Urinary bladder (tissue), 4 donors: ENCODE data around the gene LILRB1. TPM values are rescaled to one million over a fixed set of nuclear protein-coding genes. Genes with fewer than 3 reads are reported as not detected.
"Not testable (repeated sequence)": the region's sequence is repeated elsewhere in the genome, so short reads cannot be mapped to it uniquely, and the experiment has no call there.

Source experiments
- DNase-seq: peaks from one replicate; pipeline ENCODE4 v3.0.0-alpha.2; 2015; ENCODE audit errors: extremely low spot score
- H3K27ac ChIP-seq: one replicate; pipeline ENCODE4 v1.5.1; 2013; ENCODE audit warnings: low read depth, mild to moderate bottlenecking, moderate library complexity
- H3K36me3 ChIP-seq: one replicate; pipeline ENCODE4 v1.6.1; 2013; ENCODE audit warnings: mild to moderate bottlenecking, moderate library complexity; ENCODE audit not compliant: insufficient read depth
- H3K4me1 ChIP-seq: one replicate; pipeline ENCODE4 v1.6.1; 2013; ENCODE audit warnings: mild to moderate bottlenecking, moderate library complexity; ENCODE audit not compliant: insufficient read depth
- H3K4me3 ChIP-seq: one replicate; pipeline ENCODE4 v1.5.1; 2013; ENCODE audit warnings: low read depth, low read length
- WGBS: extraction: QIAGEN DNeasy Blood & Tissue Kit; methylation state at CpG from one replicate; pipeline ENCODE4 v1.1.7; 2013; 5-methylcytosine and 5-hydroxymethylcytosine counted together
- polyA plus RNA-seq: library from polyadenylated mRNA; stranded (reverse); fragments of 200-250 nt; gene quantifications from one replicate; pipeline ENCODE4 v1.2.3, GENCODE V29; 2013
- total RNA-seq: library from RNA; depleted of rRNA; stranded (reverse); fragments of >200 nt; gene quantifications from one replicate; pipeline ENCODE4 v1.2.3, GENCODE V29; 2014
- donor health status: healthy with polysubstance abuse.
- donor health status: healthy.

Gene LILRB1
- total and polyA plus RNA-seq, 2 donors = 1.3 to 1.7 TPM

DNA sequence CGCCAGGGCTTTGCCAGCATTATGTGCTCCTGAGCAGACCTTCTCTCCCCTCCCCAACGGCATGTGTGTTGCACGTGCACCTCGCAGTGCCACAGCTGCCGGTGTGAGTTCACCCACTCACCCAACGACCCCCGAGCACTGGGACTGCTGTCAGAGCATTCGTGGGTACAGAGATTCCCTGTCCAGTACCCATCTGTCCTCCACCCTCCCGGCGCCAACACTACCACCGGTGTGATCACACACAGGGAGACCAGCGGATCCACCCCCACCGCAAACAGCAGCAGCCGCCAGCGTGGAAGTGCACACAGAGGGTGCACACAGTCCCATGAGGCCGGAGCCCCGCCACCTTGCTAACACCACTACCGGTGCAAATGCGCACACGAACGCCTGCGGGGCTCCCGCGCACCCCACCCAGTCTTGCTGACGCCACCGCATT, 20.9 kb upstream of the LILRB1 start:
- 86% methylated on average over 26 of the region's 26 CpGs for WGBS
- Histone ChIP-seq H3K4me3 (no peak overlapping the region), H3K36me3 (no peaks in the 10 kb centered on the region), H3K4me1 (no peaks in the 10 kb centered on the region), H3K27ac (no peak overlapping the region)
- no peak for DNase-seq

DNA sequence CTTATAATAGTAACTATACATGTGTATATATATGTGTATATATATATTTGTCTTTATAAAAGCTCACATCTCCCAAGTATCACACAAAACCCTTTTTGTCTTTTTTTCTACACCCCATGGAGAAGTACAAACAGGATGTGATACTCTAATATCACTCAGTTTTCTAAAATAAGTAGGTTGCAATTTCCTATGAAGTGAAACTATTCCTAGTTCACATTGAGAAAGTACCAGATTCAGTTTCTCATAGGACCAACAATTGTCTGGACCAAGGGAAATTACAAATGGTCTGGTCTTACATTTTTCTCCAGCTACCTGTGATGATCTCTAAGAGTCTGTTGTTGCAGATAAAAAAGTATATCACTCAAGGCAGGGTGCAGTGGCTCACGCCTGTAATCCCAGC, 17.9 kb upstream of the LILRB1 start:
- H3K27ac ChIP-seq = no peak overlapping the region
- WGBS = 94% methylated on average over 1 of the region's 1 CpG
- no peak for DNase-seq
- no peaks in the 10 kb centered on the region for H3K4me1 ChIP-seq
- H3K36me3 ChIP-seq = no peaks in the 10 kb centered on the region
- no peak overlapping the region for H3K4me3 ChIP-seq

DNA sequence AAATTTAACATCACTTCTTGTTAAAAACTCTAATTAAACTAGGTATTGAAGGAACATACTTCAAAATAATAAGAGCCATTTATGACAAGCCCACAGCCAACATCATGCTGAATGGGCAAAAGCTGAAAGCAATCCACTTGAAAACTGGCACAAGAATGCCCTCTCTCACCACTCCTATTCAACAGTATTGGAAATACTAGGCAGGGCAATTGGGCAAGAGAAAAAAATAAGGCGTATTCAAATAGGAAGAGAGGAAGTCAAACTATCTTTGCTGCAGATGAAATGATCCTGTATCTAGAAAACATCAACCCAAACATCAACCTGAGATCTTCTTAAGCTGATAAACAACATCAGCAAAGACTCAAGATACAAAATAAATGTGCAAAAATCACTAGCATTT, 15.6 kb upstream of the LILRB1 start:
- H3K4me1 ChIP-seq = no peaks in the 10 kb centered on the region
- no peak overlapping the region for H3K27ac ChIP-seq
- 95% methylated on average over 1 of the region's 1 CpG for WGBS
- H3K36me3 ChIP-seq = no peaks in the 10 kb centered on the region
- DNase-seq = no peak
- no peak overlapping the region for H3K4me3 ChIP-seq

DNA sequence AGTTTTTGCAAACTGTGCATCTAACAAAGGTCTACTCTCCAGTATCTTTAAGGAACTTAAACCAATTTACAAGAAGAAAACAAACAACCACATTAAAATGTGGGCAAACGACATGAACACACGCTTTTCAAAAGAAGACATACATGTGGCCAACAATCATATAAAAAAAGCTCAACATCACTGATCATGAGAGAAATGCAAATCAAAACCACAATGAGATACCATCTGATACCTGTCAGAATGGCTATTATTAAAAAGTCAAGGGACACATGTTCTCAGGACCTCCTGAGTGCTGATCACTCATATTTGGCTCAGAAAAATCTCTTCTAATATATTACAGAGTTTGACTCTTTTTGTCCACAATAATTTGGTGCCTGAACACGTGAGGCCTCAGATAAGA, 14.2 kb upstream of the LILRB1 start:
- no peak overlapping the region for H3K27ac ChIP-seq
- no peak overlapping the region for H3K4me3 ChIP-seq
- H3K36me3 ChIP-seq = no peaks in the 10 kb centered on the region
- no peaks in the 10 kb centered on the region for H3K4me1 ChIP-seq
- DNase-seq = no peak
- 53% methylated on average over 3 of the region's 3 CpGs for WGBS

DNA sequence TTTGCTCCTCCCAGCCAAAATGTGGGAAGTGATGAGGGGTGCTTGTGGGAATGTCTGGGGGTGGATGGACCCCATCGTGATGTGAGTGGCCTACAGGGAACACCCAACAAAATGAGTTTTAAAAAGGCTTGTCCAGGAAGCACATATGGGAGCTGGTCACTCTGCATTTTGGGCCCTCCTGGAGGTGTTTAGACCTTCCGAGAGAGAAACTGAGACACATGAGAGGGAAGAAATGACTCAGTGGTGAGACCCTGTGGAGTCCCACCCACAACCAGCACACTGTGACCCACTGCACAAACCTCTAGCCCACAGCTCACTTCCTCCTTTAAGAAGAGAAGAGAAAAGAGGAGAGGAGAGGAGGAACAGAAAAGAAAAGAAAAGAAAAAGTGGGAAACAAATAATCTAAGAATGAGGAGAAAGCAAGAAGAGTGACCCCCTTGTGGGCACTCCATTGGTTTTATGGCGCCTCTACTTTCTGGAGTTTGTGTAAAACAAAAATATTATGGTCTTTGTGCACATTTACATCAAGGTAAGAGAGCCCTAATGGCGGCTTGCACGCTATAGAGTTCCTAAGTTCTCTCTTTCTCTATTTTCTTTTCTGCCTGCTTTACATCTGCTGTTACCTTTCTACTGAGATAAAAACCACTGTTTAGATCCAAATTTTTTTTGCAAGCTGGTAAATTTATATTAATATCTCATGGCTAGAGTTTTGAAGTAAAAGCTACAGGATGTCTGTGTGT, 13.3 kb upstream of the LILRB1 start:
- WGBS = 69% methylated on average over 5 of the region's 5 CpGs
- Histone ChIP-seq H3K4me3 (no peak overlapping the region), H3K36me3 (no peaks in the 10 kb centered on the region), H3K4me1 (no peaks in the 10 kb centered on the region), H3K27ac (no peak overlapping the region)
- DNase-seq = no peak

DNA sequence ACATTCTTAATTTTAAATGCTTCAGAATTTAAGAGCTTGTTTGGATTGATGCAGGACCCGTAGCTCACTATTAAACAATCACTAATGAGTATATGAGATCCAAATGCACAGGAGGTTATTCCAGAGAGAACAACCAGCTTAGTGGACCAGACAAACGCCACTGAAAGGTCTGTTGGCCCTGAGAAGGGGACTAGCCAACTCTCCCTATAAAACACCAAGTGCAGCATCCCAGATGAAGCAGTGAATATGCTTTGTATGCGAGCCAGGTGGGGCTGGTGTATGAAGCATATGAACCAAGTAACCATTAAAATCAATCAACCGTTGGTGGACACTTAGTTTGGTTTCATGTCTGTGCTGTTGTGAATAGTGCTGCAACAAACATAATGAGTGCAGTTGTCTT, 9.8 kb upstream of the LILRB1 start:
- DNase-seq = no peak
- 73% methylated on average over 4 of the region's 4 CpGs for WGBS
- Histone ChIP-seq H3K4me1 (no peaks in the 10 kb centered on the region), H3K27ac (no peak overlapping the region), H3K36me3 (no peaks in the 10 kb centered on the region), H3K4me3 (no peak overlapping the region)

DNA sequence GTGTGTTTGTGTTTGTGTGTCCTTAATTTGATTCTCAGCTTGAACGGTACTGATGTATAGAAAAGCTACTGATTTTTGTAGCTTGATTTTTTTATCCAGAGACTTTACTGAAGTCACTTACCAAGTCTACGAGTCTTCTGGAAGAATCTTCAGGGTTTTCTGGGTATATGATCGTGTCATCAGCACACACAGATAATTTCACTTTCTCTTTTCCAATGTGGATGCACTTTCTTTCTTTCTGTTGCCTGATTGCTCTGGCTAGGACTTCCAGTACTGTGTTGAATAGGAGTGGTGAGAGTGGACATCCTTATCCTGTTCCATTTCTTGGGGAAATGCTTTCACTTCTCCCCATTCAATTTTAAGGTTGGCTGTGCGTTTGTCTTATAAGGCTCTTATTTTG, 7.9 kb upstream of the LILRB1 start:
- 60% methylated on average over 4 of the region's 4 CpGs for WGBS
- Histone ChIP-seq H3K4me3 (no peak overlapping the region), H3K36me3 (no peaks in the 10 kb centered on the region), H3K4me1 (no peaks in the 10 kb centered on the region), H3K27ac (no peak overlapping the region)
- no peak for DNase-seq

DNA sequence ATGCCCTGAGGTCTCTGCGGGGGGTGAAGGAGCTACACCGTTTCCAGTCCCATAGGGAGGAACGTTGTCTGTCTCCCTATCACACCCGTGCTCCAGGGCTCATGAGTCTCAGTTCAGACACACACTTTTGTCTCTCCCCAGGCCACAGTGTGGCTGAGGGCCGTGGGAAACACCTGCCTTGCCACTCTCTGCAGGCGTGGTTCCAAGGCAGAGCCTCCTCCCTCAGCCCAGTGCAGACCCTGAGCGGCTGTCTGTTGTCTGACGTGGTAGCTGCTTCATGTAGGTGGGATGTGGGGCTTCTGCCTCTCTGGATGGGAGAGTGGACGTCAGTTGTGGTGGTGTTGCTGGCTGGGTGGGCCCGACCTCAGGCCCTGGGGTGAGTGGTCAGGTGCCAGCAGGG, 6.0 kb upstream of the LILRB1 start:
- not testable (repeated sequence) for DNase-seq
- WGBS = 73% methylated on average over 10 of the region's 10 CpGs

DNA sequence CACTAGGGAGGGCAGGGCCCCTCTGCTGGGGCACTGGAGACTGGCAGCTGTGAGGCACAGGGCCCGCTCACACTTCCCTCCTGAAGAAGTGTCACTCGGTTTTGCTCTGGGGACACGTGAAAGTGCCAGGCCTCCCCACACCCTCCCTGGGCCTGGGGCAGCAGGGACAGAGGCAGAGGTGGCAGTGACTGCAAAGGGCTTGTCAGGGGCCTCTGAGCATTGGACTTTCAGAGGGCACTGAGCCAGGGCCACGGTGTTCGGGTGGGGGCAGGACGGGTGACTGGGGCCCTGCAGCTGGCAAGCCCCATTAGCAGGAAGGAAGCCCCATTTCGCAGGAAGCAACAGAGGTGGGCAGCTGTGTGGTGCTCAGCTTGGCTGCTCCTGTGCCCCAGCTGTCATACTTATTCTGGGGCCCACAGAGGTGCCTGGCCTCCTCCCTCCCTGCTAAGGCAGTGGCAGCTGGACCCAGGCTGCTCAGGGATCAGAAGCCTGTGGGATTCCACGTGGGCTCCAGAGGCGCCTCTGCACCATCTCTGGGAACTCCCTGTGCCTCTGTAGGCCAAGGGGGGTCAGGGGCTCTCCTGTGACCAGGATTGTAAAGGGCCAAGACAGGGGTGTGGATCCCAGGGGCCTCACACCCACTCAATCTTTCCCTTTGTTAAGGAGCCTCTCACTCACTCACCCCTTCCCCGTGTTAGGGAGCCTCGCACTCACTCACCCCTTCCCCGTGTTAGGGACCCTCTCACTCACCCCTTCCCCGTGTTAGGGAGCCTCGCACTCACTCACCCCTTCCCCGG, 5.2 kb upstream of the LILRB1 start:
- not testable (repeated sequence) for H3K4me3 ChIP-seq, H3K4me1 ChIP-seq, DNase-seq, H3K27ac ChIP-seq, H3K36me3 ChIP-seq
- WGBS = 74% methylated on average over 14 of the region's 15 CpGs

More for the DNA sequence above, 6.0 kb upstream of the LILRB1 start:
- H3K36me3 ChIP-seq, H3K4me1 ChIP-seq, H3K4me3 ChIP-seq, H3K27ac ChIP-seq: not testable (repeated sequence)

DNA sequence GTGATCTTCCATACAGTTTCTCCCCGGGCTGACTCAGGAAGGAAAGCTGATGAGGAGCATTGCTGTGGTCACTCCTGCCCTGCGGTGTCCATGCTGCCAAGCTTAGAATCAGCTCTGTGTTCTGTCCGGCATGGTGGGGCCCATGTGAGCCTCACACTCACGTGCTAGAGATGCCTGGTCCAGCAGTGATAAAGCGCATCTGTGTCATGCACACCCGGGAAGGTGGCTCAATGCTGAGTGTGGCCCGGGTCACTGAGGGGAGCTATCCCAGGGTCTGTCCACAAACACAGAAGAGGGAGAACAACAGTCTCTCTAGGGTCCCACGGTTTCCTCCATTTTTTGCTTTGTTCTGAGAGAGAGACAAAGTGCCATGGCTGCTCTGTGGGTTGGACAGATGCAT, 3.5 kb upstream of the LILRB1 start:
- H3K36me3 ChIP-seq = no peaks in the 10 kb centered on the region
- H3K27ac ChIP-seq = no peak overlapping the region
- no peak for DNase-seq
- 78% methylated on average over 8 of the region's 8 CpGs for WGBS
- no peaks in the 10 kb centered on the region for H3K4me1 ChIP-seq
- H3K4me3 ChIP-seq = no peak overlapping the region

DNA sequence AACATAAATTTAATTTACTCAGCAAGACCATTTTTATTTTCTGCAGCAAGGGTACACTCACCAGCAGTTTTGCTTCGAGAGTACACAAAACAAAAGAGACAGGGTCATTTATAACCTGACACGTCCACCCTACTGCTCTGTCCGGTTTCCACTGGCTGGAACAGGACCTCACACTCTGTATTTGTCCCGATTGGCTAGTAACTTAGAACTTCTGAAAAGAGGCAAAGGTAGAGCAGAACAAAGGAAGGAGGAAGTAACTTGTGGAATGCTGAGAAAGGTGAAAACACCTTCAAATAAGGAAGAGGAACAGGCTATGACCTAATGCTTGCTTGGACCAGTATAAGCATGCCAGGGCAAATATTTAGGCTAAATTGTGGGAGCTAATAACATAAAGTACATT, 2.4 kb upstream of the LILRB1 start:
- peak; percentile 14 for DNase-seq
- not testable (repeated sequence) for H3K27ac ChIP-seq, H3K36me3 ChIP-seq, H3K4me3 ChIP-seq, H3K4me1 ChIP-seq
- 57% methylated on average over 4 of the region's 4 CpGs for WGBS

DNA sequence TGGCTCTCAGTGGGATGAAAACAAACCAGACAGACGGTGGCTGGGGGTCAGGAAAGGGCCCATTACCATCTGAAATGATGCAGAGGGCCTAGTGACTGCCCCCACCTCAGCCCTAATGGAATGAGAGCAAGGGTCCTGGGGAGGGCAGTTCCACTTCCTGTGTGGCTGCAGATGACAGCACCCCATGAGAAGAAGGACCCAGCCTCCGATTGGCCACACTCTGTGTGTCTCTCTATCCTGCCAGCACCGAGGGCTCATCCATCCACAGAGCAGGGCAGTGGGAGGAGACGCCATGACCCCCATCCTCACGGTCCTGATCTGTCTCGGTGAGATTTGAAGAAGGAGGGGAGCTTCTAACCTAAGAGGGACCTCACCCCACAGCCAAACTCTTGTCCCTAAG, 498 bp downstream of the LILRB1 start:
- H3K4me3 ChIP-seq = no peak overlapping the region
- DNase-seq = no peak
- WGBS = 49% methylated on average over 6 of the region's 6 CpGs

DNA sequence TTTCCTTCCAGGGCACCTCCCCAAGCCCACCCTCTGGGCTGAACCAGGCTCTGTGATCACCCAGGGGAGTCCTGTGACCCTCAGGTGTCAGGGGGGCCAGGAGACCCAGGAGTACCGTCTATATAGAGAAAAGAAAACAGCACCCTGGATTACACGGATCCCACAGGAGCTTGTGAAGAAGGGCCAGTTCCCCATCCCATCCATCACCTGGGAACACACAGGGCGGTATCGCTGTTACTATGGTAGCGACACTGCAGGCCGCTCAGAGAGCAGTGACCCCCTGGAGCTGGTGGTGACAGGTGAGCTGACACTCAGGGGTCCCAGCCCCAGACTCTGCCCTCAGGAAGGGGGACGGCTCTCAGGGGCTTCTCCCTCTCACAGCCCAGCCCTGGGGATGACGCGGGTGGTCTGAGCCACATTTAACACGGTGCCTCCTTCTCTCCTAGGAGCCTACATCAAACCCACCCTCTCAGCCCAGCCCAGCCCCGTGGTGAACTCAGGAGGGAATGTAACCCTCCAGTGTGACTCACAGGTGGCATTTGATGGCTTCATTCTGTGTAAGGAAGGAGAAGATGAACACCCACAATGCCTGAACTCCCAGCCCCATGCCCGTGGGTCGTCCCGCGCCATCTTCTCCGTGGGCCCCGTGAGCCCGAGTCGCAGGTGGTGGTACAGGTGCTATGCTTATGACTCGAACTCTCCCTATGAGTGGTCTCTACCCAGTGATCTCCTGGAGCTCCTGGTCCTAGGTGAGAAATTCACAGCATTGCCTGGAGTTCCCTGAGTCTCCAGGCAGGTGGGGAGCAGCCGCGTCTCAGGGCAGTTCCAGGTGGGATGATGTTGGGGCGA, 1.4 kb downstream of the LILRB1 start:
- H3K36me3 ChIP-seq, H3K27ac ChIP-seq, DNase-seq, H3K4me3 ChIP-seq, H3K4me1 ChIP-seq: not testable (repeated sequence)
- 77% methylated on average over 23 of the region's 23 CpGs for WGBS

More for the DNA sequence above, 498 bp downstream of the LILRB1 start:
- Histone ChIP-seq H3K36me3 (no peaks in the 10 kb centered on the region), H3K4me1 (no peaks in the 10 kb centered on the region), H3K27ac (no peak overlapping the region)
